Transverse colon (tissue), 4 donors: ENCODE results near the gene MTHFD2L. TPM values are rescaled to one million over a fixed set of nuclear protein-coding genes. Genes with fewer than 3 reads are reported as not detected.

Experiments
- DNase-seq: peaks from one replicate; pipeline ENCODE4 v3.0.0-alpha.2; 2019
- H3K27ac ChIP-seq, 4 donors: fragments of 200-600 bp; sonication (generic); 2 replicates each; pipeline ENCODE4 v1.5.1; 2016 to 2018; ENCODE audit warnings: inconsistent platforms in 4 of 4
- H3K27me3 ChIP-seq: fragments of 200-600 bp; sonication (generic); 2 replicates; pipeline ENCODE4 v1.5.1; 2017; ENCODE audit warnings: inconsistent platforms
- H3K36me3 ChIP-seq, 4 donors: fragments of 200-600 bp; sonication (generic); 2 replicates each; pipeline ENCODE4 v1.5.1; 2017 to 2019; ENCODE audit warnings: inconsistent platforms in 4 of 4
- H3K4me1 ChIP-seq, 4 donors: fragments of 200-600 bp; sonication (generic); 2 replicates each; pipeline ENCODE4 v1.5.1; 2017 to 2020; ENCODE audit warnings: inconsistent platforms in 4 of 4
- H3K4me3 ChIP-seq, 4 donors: fragments of 200-600 bp; sonication (generic); 1 replicate in 1 of 4; 2 replicates in 3 of 4; pipeline versions ENCODE4 v1.5.1 to v1.6.1; 2017 to 2019; ENCODE audit warnings: inconsistent platforms in 4 of 4
- H3K9me3 ChIP-seq, 2 donors: fragments of 200-600 bp; sonication (generic); 2 replicates each; pipeline ENCODE4 v1.5.1; 2017 to 2019; ENCODE audit warnings: inconsistent platforms in 2 of 2
- EP300 ChIP-seq: sonication (generic); formaldehyde crosslinking; IDR thresholded peaks from one replicate; pipeline ENCODE4 v1.6.1; 2017; ENCODE audit warnings: antibody characterized with exemption, low read depth
- POLR2A ChIP-seq: fragments of 450-650 bp; IDR thresholded peaks from one replicate; pipeline ENCODE4 v1.6.1; 2016; ENCODE audit warnings: antibody characterized with exemption, mild to moderate bottlenecking, moderate library complexity
- POLR2AphosphoS5 ChIP-seq, 3 donors: sonication (generic); formaldehyde crosslinking; IDR thresholded peaks; one replicate each; pipeline ENCODE4 v1.6.1; 2016; ENCODE audit warnings: antibody characterized with exemption in 3 of 3
- WGBS, 2 donors: methylation state at CpG; one replicate each; pipeline ENCODE4 v1.1.5; 2018; ENCODE audit warnings: low coverage in 1 of 2; 5-methylcytosine and 5-hydroxymethylcytosine counted together
- in situ Hi-C, 4 donors: fragments of 200-750 bp; cut with MboI; loops; one replicate each; pipeline versions ENCODE4 v1.15.0 to v1.15.1; 2017; ENCODE audit warnings: low sequenced_read_pairs in 3 of 4, low pct_ligation_motif_present in 1 of 4, low pct_unique_long_range_greater_than_20kb in 1 of 4
- intact Hi-C: fragments of 100-400 bp; cut with DNase I; formaldehyde crosslinking; loops from one replicate; pipeline ENCODE4 v1.15.1; 2023; ENCODE audit warnings: low total_unique reads
- total RNA-seq, 4 donors: library from RNA; depleted of rRNA; stranded (reverse); fragments of >200 nt; gene quantifications; one replicate each; pipeline ENCODE4 v1.1.0, GENCODE V29; 2016
- TF ChIP-seq, protein P1 (sequence below), 5 experiments: fragments of 200-600 bp in 3 of 5; fragments of 450-650 bp in 2 of 5; sonication (generic) in 3 of 5; IDR thresholded peaks; 1 replicate in 2 of 5; 2 replicates in 3 of 5; pipeline ENCODE4 v1.5.1; 2016 to 2017; ENCODE audit warnings: antibody characterized with exemption in 5 of 5, inconsistent platforms in 3 of 5, mild to moderate bottlenecking in 2 of 5, moderate library complexity in 1 of 5

Gene MTHFD2L
- total RNA-seq, 4 donors from 2014 or later, result 7.6 to 18.1 (median 12.7) TPM

DNA sequence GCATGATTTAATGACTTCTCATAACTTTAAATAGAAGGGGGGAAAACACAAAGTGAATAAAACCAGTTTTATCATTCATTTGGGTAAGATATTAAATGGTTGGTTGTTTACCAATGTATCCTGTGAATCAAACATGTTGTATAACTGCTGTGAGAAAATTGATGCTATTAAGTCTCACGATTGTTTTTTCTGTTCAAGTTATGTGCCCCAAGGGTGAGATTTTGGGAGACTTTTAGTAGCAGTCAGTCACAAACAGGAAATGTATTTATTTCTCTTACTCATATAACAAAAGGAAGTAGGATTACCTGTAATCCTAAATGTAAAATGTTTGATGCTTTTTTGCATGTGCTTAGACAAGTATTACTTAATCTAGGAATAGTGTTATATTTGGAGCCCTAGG lies 39.2 kb downstream of the MTHFD2L start:
- in situ Hi-C loops, result loop anchor here (10.0 to 25.0 kb wide), 3 partner anchors 108 to 465 kb away; partner anchors contain the start of gene EPGN (in 4 of the 4)
- WGBS, 2 donors, result 47 to 67% methylated on average over 1 of the region's 1 CpG
- DNase-seq, result no peak
- intact Hi-C loops, result no loop called here
- H3K36me3 ChIP-seq, result no peaks in the 10 kb centered on the region
- TF ChIP-seq, protein P1, sequence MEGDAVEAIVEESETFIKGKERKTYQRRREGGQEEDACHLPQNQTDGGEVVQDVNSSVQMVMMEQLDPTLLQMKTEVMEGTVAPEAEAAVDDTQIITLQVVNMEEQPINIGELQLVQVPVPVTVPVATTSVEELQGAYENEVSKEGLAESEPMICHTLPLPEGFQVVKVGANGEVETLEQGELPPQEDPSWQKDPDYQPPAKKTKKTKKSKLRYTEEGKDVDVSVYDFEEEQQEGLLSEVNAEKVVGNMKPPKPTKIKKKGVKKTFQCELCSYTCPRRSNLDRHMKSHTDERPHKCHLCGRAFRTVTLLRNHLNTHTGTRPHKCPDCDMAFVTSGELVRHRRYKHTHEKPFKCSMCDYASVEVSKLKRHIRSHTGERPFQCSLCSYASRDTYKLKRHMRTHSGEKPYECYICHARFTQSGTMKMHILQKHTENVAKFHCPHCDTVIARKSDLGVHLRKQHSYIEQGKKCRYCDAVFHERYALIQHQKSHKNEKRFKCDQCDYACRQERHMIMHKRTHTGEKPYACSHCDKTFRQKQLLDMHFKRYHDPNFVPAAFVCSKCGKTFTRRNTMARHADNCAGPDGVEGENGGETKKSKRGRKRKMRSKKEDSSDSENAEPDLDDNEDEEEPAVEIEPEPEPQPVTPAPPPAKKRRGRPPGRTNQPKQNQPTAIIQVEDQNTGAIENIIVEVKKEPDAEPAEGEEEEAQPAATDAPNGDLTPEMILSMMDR (IDR thresholded peaks at IDR 0.05), result no peak
- no peak for TF ChIP-seq EP300
- no peak for TF ChIP-seq POLR2AphosphoS5 (IDR thresholded peaks at IDR 0.05)
- TF ChIP-seq POLR2A, result no peak
- H3K4me3 ChIP-seq, result no peak overlapping the region
- H3K9me3 ChIP-seq, result no peaks in the 10 kb centered on the region
- peaks cover 0 to 4% (median under 1%) of the 10 kb centered on the region in 4 donors for H3K4me1 ChIP-seq
- H3K27me3 ChIP-seq, result no peaks in the 10 kb centered on the region
- H3K27ac ChIP-seq, result no peak overlapping the region

DNA sequence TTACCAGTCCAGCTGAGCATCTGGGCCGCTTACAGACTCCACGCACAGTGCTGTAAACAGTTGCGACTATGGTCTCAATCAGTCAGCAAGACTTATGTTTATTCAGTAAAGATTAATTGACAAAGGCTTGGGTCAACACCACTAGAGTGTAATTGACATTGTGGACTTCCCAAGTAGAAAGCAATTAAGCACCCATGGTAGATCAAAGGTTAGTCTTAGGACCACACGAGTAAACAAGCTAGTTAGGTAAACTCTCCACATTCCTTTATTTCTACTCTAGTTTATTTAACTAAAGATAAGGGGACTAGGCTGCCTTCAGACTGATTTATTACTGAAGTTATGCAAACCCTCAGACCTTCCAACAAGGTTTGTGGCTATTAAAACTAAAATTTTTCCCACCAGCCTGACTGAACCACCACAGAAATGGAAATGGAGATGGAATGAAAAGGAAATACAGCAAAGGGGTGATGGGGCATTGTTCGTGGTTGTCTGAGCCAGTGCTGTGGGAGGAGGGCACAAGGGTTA lies 44.2 kb downstream of the MTHFD2L start:
- Histone ChIP-seq H3K36me3 (no peaks in the 10 kb centered on the region), H3K27ac (no peak overlapping the region), H3K9me3 (no peaks in the 10 kb centered on the region), H3K27me3 (no peaks in the 10 kb centered on the region), H3K4me1 (peaks cover 0 to 26% (median 10%) of the 10 kb centered on the region in 4 donors), H3K4me3 (no peak overlapping the region)
- intact Hi-C loops, result no loop called here
- in situ Hi-C loops, result no loop called here
- TF ChIP-seq POLR2AphosphoS5 (IDR thresholded peaks at IDR 0.05), result no peak
- TF ChIP-seq EP300, result no peak
- TF ChIP-seq, protein P1 (IDR thresholded peaks at IDR 0.05), result no peak
- no peak for TF ChIP-seq POLR2A
- no peak for DNase-seq
- WGBS, 2 donors, result 26 to 45% methylated on average over 2 to 5 of the region's 5 CpGs

DNA sequence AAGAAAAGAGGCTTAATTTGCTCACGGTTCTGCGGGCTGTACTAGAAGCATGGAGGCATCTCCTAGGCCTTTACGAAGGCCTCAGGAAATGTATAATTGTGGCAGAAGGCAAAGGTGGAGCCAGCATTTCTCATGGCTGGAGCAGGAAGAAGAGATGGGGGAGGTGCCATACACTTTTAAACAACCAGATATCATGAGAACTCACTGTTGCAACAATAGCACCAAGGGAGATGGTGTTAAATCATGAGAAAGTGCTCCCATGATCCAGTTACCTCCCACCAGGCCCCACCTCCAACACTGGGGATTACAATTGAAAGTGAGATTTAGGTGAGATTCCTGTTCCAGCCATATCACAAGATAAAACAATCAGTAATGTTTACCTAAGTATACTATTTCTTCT lies 45.5 kb downstream of the MTHFD2L start:
- 85% methylated on average over 3 of the region's 3 CpGs; no CpG with 5 or more reads in 1 of the 2 donors for WGBS, 2 donors
- in situ Hi-C loops (no loop called here), intact Hi-C loops (no loop called here)
- H3K4me1 ChIP-seq, result peaks cover 0 to 26% (median 10%) of the 10 kb centered on the region in 4 donors
- no peak overlapping the region for H3K27ac ChIP-seq
- no peak for TF ChIP-seq POLR2AphosphoS5 (IDR thresholded peaks at IDR 0.05)
- TF ChIP-seq EP300, result no peak
- TF ChIP-seq, protein P1 (IDR thresholded peaks at IDR 0.05), result no peak
- TF ChIP-seq POLR2A, result no peak
- no peaks in the 10 kb centered on the region for H3K9me3 ChIP-seq
- no peak for DNase-seq
- no peak overlapping the region for H3K4me3 ChIP-seq
- H3K27me3 ChIP-seq, result no peaks in the 10 kb centered on the region
- H3K36me3 ChIP-seq, result no peaks in the 10 kb centered on the region

DNA sequence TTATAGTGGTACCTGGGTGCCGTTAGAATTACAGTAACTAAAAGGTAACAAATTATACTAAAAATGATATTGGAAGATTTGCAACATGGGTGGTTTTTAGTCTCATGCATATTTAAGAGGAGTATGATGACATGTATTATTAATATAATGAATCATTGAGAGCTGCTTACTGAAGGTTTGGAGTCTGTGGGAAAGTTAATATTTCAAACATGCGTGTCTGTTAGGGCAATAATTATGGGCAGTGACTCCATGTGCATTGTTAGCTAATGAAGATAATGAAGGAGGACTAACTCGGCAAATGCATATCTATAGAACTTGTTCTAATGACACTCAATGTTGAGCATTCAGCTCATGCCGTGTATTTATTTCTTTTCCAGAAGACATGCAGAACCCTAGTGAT lies 47.1 kb downstream of the MTHFD2L start:
- WGBS, 2 donors, result 94 to 98% methylated on average over 4 of the region's 4 CpGs
- no peak for TF ChIP-seq EP300
- no peak for TF ChIP-seq POLR2A
- no peak for TF ChIP-seq POLR2AphosphoS5 (IDR thresholded peaks at IDR 0.05)
- TF ChIP-seq, protein P1 (IDR thresholded peaks at IDR 0.05), result no peak
- intact Hi-C loops (no loop called here), in situ Hi-C loops (no loop called here)
- no peak for DNase-seq
- no peak overlapping the region for H3K27ac ChIP-seq
- no peak overlapping the region for H3K4me3 ChIP-seq
- H3K4me1 ChIP-seq, result peaks cover 0 to 26% (median 10%) of the 10 kb centered on the region in 4 donors
- no peaks in the 10 kb centered on the region for H3K36me3 ChIP-seq
- no peaks in the 10 kb centered on the region for H3K27me3 ChIP-seq
- H3K9me3 ChIP-seq, result no peaks in the 10 kb centered on the region
